Hippocampal formation (tissue), 2 donors: ENCODE measurements around the gene SH3BP5L.

Experiments used
- DNase-seq, 2 donors: peaks; one replicate each; lab custom pipeline; 2025; lab: John Stamatoyannopoulos, UW

Gene SH3BP5L

DNA sequence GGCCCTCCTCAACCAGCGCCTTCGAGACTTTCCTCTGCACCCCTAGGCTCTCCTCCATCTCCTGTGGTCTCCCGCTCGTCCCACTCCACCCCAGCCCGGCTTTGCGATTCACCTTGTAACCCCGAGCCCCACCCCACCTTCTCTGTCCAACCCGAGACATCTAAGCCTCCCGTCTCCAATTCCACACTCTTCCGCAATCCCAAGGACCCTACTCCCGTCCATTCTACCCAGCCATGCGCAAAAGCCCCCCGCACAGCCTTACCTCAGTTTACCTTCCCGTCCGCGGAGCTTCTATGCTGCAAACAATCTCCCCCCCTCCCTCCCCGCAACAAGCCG is 174 bp downstream of the SH3BP5L start:
- DNase-seq: no peak

DNA sequence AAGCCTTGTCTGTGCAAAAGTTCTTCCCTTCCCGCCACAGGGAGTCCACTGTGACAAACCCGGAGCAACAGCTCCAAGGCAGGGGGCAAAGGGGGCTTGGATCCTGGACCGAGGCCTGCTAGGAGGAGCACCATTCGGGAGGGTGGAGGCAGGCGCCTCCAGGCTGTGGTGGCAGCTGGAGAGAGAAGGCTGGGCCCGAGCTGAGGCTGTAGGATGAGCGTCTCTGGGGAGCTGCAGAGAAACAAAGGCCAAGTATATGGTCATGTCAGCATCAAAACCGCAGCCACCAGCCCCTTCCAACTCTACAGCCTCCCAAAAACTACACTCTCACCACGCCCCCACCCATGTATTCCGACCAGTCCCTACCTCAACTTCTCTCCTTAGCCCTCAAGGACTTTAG is 579 bp downstream of the SH3BP5L start:
- no peak for DNase-seq

DNA sequence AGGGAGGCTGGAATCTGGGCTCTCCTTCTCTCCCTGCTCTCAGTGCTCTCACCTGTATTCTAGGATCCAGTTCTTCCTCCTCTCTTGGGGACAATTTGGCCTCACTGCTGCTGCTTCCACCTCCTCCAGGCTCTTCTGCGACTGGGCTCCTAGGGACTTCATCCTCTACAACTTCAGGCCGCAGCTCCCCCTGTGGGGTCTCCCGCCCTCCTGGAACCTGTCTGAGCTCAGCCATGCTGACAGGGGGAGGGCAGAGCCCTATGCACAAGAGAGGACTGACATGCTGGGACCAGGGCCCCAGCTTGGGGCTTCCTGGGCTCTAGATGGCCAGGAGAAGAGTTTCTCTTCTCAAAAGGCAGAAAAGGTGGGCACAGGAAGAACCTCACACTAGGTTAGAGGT is 1.0 kb downstream of the SH3BP5L start:
- no peak for DNase-seq

DNA sequence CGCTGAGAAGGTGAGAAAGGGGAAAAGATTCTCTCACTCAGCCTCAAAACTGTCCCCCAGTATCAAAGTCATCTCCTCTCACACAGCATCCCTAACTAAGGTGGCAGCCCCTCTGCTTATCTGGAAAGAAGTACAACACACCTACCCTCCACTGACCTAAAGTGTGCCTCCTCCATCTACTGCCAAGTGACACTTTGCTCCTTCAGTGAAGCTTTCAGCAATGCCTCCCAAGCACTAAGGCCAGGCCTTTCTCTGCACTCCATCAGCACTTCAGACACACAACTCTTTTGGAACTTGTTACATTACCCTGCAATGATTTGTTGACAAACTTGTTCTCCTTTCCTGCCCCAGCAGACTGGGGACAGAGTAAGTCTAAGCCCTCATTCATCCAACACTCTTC is 1.4 kb downstream of the SH3BP5L start:
- DNase-seq: no peak

DNA sequence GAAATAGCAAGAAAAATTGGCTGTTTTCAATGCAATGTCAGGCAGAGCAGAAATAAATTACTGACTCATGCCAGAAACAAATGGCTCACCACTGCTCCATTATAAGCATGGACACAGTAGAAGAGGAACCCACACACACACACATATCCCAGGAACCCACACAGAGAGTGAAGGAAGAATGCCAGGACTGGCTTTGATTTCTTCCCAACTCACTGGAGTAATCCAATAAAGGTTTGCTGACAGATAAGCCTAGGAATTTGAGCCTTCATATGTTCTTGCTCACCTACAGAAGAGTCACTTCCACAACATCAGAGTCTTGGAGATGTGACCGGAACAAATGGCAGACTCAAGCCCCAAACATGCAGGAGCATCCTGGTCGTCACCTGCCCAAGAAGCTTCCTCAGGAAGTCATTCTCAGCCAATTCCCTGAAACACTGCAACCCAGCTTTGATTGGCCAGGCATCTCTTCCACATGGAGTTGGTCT is 2.2 kb downstream of the SH3BP5L start:
- no peak for DNase-seq

DNA sequence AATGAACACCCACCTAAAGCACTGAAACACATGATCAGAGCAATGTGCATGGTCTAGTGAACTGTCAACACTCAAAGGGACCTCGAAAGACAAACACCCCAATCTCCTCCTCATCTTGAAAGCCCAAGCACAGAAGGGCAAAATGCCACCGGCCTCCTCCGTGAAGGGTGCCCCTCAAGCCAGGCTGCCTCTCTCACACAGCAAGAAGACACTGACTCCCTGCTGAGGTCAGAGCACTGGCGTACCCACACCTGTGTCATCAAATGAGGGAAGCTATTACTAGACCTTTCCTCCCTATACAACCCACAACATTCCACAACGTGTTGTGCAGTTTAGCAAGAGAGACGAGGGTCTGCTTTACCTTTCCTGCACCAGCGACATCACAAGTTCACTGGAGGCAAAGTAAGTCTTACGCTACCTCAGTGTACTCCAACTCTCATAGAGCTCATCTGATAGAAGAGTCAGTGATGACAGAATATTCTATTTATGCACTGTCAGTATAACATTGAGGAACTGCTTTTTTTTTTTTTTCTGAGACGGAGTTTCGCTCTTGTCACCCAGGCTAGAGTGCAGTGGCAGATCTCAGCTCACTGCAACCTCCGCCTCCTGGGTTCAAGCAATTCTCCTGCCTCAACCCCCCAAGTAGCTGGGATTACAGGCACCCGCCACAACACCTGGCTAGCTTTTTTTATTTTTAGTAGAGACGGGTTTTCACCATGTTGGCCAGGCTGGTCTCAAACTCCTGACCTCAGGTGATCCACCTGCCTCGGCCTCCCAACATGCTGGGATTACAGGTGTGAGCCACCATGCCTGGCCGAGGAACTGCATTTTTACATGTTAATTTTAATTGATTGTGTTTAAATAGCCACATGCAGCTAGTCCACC is 3.3 kb downstream of the SH3BP5L start:
- DNase-seq: no peak

DNA sequence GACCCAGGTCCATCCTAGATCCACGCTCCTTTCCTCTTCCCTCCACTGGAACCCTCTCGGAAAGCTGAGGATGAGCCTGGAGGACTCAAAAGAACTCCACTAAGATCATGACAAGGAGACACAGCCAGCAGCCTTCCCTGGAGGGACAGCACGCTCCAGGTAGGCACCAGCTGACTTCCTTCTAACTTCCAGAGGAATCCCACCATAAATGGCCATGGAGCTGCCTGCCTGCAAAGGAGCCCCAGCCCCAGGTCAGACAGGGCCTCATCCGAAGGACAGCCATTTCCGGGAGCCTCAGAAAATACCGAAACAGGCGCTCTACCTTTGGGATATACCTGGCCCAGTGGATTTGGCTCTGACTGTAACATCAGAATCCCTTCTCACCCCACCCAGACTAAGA is 4.1 kb downstream of the SH3BP5L start:
- DNase-seq: no peak

DNA sequence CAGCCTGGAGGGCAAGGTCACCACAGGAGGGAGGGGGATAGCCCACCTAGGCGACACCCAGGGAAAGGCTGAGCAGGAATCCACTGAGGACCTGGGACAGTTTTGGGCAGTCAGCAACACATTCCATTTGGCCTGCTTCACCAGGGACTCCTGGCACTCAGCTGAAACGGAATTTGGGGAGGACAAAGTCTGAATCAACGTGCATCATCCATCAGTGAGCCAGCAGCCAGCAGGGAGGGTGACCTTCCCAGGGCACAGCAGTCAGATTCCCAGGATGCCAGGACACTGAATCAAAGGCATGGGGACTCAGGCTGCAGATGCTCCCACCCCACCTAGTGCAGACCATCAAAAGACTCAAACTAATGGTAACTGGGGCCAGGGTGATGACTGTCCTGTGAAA is 4.6 kb downstream of the SH3BP5L start:
- DNase-seq: no peak

DNA sequence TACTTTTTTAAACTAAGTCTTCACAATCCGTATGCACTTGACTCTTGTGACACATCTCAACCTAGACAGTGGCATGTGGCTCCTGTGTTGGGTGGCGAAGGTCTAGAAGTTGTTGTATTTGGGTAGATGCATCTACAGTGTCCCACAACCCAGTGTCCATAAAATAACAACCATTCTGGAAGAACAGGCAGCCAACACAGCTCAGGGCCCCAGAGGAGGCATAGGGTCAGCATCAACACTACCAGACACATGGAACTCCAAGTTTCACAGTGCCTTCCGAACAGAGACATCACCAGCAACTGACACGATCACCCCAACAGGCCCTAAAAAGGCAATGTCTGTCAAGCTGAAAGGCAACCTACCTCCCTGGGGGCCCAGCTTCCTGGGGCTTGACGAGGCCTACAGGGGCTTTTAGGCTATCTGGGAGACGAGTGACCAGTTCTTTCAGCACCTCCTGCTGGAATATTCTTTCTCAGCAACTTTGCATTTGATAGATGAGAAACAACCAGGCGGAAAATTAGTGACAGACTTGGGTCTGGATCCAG is 5.6 kb downstream of the SH3BP5L start:
- no peak for DNase-seq

DNA sequence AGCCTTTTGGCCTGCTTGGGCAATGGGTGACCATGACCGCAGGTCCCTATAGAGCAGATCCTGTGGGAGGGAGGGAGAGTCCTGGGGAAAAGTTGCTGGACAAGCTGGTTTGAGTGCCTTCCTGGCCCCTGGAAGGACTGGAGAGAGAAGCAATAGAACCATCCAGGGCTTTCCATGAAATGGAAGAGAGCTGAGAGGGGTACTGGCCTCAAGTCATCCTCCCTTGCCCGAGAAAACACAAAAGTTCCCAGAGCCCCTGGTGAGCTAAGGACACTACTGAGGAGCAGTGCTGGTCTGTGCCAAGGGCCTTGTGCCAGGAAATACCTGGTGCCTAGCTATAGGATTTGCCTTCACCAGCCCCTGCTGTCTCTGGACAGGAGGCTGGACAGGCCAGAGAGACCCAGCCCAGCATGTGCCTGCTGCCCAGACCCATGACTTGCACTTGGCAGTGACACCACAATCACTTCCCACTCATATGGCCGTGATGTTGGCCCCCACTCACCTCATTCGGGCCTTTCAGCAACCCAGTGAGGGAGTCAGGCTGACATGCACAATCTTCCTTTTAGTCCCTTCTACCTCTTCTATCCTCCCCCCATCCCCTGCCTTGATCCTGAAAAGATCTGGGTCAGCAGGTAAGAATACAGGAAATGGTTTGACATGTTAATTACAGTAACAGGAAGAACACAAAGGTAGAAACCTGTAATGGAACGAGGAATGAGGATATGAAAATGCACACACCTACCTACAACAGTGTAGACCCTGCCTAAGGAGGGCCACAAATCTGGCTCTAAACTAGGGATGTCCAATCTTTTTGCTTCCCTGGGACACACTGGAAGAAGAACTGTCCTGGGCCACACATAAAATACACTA is 7.0 kb downstream of the SH3BP5L start:
- no peak for DNase-seq

DNA sequence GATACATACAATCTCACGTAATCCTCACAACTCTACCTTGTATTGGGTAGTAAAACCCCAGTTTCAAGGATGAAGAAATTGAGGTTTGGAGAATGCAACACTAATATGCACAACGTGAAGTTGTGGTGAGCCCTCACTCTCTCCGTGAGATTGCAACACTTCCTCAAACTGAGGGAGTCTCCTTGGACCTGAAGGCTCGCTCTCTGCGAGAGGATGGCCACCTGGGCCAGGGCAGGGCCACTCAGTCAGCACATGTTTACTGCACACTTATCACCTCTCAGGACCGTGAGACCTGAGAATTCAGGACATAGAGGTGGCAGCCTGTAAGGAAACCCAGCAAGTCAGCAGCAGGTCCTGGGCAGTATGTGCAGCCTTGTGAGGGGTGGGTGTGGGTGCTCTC is 8.7 kb downstream of the SH3BP5L start:
- DNase-seq: no peak

DNA sequence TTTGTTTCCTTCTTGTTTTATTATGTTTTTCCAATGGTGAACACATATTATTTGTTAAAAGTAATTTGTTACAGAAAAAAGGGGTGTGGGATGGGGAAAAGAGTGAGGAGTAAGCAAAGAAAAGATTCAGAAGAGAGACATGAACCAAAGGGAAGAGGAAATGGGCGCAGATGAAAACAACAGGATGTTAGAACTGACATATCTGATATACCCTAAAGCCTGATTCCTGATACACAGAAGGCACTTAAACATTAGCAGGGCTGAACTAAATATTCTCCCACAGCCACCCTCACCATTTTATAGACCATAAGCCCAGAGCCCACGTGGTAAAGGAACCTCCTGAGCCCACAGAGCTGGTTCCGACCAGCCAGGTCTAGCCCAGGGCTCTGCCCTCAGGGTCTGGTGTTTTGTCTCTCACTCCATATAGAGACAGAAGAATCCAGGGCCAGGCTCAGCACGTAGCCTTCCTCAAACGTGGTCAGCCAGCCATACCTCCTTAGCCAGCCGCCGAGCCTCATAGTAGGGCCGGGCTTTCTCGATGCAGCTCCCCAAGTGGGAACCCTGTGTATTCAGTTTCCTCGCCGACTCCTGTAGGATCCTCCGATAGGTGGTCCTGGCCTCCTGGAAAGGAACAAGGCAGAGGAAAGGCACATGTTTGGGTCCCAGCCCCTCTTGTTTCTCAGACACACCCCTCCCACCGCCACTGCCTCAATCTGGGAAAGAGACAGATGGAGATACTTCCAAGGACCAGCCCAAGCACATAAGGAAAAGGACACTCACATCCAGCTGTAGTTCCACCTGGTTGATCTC is 9.5 kb downstream of the SH3BP5L start:
- DNase-seq: no peak

DNA sequence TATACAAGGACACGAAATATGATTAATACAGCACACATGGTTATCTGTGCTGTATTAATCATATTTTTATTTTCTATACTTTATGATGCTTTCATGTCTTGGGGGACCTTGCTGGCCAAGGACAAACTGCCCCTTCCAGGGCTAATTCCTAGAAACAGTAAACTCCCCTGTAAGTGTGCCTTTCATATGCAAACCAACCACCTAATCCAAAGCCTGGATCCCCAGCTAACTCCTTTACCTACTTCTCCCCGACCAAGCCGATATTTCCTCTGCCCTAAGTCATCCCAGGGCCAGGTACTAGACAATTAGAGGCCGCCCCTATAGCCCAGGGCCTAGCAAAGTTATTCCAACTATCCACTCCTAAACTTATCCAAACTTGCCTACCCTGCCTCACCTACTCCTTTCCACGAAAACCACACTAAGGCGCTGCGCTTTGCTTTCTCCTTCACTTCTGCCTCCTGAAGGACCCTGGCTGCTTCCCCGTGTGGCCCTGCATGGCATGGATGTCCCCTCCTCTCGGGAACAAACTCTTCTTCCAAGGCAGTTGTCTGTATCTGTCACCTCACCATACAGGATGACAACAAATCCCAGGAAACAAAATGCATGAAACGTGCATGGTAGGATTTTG is 10.2 kb downstream of the SH3BP5L start:
- no peak for DNase-seq

DNA sequence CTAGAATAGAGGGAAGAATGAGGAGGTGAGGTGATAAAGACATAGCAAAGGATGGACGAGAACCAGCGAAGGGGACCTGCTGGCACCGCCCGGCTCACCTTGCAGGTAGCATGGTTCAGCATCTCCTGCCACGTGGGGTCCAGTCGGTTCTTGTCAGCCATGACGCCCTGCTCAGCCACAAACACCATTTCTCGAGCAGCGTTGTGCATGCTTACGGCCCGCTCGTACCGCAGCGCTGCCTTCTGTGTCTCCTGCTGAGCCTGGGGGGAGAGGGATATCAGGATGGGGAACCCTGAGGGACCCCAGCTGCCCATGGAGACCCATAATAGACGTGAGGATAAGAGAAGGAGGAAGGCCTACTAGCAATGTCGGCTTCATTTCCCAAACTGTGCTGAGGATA is 11.4 kb downstream of the SH3BP5L start:
- no peak for DNase-seq

DNA sequence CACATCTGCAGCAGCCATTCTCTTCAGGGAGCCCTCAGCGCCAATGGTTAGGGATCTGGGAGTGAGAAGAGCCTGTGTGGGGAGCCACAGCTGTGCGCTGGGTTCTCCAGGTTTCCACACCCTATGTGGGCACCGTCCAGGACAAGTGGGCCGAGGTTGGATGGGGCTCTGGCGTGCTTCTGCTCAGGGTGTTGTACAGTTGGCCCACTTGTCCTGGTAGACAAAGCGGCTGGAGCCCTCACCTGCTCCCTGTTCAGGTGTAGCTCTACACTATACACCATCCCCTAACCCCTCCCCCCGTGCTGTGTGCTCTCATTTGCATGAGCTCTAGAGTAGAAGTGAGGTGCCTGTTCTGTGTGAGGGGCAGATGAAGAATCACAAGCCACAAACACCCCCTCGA is 12.2 kb downstream of the SH3BP5L start:
- no peak for DNase-seq

DNA sequence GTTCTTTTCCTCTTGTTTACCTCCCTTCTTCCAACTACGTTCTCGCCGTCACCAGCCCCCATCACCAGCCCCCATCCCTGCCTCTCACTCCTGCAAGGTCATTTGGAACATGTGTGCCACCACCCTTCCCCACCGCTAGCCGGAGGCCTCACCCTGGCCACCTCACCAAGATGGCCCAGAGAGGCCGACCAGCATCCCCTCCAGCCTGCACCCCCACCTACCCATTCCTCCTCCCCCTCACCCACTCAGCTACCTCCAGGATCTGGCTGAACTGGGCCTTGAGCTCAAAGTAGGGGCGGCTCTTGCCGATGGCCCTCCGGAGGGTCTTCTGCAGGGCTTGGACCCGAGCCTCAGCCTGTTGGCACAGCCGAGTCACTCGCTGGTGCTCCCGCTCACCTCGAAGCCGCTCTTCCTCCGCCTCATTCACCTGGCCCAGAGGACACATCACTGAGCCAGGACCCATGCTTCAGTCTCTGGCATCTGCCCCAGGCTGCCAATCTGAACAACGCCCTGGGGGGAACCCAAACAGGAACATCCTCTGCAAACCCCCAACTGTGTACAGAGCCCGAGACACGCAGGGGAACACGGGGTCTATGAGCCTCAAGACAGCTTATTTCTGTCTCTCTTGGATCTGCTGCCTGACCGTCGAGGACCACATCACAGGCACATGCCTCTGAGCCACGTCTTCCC is 12.8 kb downstream of the SH3BP5L start:
- no peak for DNase-seq

DNA sequence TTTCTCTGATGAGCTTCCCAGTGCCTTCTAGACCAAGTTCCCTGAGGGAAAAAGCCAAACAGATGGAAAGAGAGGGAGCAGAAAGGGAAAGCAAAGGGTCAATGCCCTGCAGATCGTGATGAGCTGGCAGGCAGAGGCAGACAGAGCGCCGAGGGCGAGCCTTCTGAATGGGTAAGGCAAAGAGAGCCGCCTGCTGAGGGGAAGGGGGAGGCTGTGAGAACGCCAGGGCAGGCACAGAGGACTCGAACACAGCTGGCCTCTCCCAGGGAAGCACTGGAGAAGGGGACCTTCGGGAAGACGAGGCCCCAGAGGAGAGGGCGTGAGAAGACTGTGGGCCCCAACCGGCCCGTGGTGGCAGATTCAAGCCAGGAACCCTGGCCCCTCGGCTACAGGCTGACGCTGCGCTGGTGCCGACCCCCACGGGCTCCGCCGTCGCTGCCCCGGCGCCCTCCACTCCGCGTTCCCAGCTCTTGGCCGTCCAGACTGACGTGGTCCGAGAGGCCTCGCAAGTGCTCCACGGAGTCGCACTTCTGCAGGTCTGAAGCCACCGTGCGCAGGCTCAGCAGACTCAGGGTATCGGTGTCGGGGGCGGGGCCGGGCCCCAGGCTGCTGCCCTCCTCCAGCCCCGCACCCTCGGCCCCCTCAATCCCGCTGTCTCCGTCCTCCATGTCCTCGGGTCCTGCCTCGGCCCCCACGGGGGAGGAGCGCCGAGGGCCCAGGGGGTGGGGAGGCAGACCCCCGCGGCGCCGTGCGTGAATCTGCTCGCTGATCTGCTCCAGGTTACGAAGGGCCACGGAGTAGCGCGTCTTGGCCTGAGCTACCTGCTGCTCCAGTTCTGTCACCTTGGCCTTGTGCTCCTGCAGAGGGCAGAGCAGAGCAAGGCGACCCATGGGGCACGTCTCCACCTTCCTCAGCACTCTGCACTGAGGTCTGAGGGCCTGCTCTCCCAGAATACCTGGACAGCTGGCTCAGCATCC is 13.9 kb downstream of the SH3BP5L start:
- no peak for DNase-seq

DNA sequence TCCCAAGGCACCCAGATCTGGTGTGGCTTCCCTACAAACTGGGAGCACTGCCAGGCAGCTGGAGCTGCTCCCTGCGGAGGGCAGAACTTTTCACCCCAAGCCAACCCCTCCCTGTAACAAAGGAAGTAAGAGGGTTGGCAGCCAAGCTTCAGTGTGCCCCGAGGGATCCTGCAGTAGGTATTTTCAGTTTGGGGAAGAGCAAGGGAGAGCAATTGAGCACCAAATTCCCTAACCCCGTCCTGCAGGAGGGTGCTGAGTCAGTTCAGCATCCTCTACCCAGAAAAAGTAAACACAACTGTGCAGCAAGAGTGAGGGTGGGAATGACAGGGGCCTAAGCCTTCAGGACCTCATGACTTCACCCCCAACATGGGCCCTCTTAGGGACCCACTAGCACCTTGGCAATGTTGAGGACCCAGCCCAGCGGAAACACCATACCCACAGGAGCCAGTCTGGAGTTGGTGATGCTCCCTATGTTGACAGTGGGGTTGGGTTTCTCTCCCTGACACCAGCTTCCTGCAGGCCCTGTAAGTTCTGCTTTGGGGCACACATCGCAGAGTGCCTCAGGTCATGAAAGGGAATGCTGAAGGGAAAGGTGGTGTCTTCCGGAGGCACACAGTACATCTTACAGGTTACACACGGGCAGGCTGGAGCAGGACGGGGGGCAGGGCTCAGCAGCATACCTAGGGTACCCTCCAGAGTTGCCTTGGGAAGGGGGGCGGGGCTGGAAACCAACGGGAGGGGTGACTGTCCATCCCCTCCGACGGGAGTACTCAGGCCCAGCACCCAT is 14.8 kb downstream of the SH3BP5L start:
- no peak for DNase-seq
